ENCODE measurements around the gene SLC15A1.
"Not testable (repeated sequence)": the region's sequence is repeated elsewhere in the genome, so short reads cannot be mapped to it uniquely, and the experiment has no call there.

SLC15A1 gene

DNA sequence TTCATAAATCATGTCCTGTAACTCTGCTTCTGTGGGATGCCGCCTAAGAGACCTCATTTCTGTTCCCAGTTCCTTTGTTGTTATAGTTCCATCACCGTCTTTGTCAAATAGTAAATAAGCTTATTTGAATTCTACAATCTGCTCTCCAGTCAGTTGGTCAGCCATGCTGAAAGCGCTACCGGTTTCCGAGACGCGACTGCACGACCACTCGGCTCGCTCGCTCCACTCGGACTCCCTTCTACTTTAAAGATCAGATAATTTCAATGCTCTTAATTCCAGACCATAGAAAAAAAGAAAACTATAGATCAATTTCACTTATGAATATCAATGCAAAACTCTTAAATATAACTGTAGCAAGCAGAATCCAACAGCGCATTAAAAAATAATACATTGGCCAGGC is 111.4 kb downstream of the SLC15A1 start:
- TF ChIP-seq, protein P1, sequence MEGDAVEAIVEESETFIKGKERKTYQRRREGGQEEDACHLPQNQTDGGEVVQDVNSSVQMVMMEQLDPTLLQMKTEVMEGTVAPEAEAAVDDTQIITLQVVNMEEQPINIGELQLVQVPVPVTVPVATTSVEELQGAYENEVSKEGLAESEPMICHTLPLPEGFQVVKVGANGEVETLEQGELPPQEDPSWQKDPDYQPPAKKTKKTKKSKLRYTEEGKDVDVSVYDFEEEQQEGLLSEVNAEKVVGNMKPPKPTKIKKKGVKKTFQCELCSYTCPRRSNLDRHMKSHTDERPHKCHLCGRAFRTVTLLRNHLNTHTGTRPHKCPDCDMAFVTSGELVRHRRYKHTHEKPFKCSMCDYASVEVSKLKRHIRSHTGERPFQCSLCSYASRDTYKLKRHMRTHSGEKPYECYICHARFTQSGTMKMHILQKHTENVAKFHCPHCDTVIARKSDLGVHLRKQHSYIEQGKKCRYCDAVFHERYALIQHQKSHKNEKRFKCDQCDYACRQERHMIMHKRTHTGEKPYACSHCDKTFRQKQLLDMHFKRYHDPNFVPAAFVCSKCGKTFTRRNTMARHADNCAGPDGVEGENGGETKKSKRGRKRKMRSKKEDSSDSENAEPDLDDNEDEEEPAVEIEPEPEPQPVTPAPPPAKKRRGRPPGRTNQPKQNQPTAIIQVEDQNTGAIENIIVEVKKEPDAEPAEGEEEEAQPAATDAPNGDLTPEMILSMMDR (conservative IDR thresholded peaks at IDR 0.05): no peak
- no peak for TF ChIP-seq ZFX (IDR thresholded peaks at IDR 0.05)

DNA sequence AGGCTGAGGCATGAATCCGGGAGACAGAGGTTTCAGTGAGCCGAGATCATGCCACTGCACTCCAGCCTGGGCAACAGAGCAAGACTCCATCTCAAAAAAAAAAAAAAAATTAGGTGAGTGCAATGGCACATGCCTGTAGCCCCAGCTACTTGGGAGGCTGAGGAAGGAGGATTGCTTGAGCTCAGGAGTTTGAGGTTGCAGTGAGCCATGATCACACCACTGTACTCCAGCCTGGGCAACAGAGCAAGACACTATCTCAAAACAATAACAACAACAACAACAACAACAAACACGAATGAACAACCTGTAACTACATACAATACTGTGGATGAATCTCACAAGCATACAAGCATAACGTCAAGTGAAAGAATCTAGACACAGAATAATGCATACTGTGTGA is 112.7 kb downstream of the SLC15A1 start:
- H3K27ac ChIP-seq: not testable (repeated sequence)

More for the DNA sequence above, 111.4 kb downstream of the SLC15A1 start:
- H3K27ac ChIP-seq: no peak overlapping the region

DNA sequence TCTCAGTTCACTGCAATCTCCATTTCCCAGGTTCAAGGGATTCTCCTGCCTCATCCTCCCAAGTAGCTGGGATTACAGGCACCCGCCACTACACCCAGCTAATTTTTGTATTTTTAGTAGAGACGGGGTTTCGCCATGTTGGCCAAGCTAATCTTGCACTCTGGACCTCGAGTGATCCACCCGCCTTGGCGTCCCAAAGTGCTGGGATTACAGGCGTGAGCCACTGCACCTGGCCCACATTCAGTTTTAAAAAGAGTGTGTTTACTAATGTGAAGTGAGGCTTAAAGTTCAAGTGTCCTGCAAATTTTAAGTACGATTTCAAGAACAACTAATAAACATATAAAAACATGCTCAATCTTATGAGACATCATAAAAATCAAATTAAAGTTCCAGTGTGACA is 114.1 kb downstream of the SLC15A1 start:
- H3K27ac ChIP-seq: not testable (repeated sequence)
